Measurements from ENCODE around the gene FLYWCH1.

GRCh38 chr16:2937170-2937569 lies 25.4 kb downstream of the FLYWCH1 start:
- TF ChIP-seq CTCF (conservative IDR thresholded peaks at IDR 0.05; ENCODE audit: low read length) (no peak), EZH2phosphoT487 (IDR thresholded peaks at IDR 0.05; ENCODE audit: borderline replicate concordance) (no peak)

Measured in Loucy (cell line).